HepG2 (cell line): Measurements from ENCODE around the gene SLF1.

Experiments used
- FOXJ3 ChIP-seq: sonication (generic); formaldehyde crosslinking; IDR thresholded peaks from 2 replicates; pipeline ENCODE4 v1.4.0; 2020; ENCODE audit warnings: missing genetic modification reagents, mild to moderate bottlenecking, borderline replicate concordance
- NAIF1 ChIP-seq: sonication (generic); formaldehyde crosslinking; IDR thresholded peaks from 2 replicates; pipeline ENCODE4 v1.5.0; 2020; ENCODE audit warnings: mild to moderate bottlenecking, missing genetic modification reagents, borderline replicate concordance
- NFIC ChIP-seq: IDR thresholded peaks from 2 replicates; pipeline ENCODE4 v1.6.1; 2012; ENCODE audit warnings: mild to moderate bottlenecking, low read length, inconsistent platforms
- PHF20 ChIP-seq: sonication (generic); formaldehyde crosslinking; IDR thresholded peaks from 2 replicates; pipeline ENCODE4 v1.5.0; 2020; ENCODE audit warnings: mild to moderate bottlenecking, missing genetic modification reagents
- POLR2AphosphoS5 ChIP-seq: IDR thresholded peaks from 2 replicates; pipeline ENCODE4 v1.6.1; 2012; ENCODE audit warnings: low read depth, low read length
- ZNF138 ChIP-seq: sonication (generic); formaldehyde crosslinking; IDR thresholded peaks from 2 replicates; pipeline ENCODE4 v1.5.0; 2020; ENCODE audit warnings: mild to moderate bottlenecking, low read depth, missing genetic modification reagents

GRCh38 chr5:94746731-94747124 is 128.3 kb downstream of the SLF1 start:
- no peak for TF ChIP-seq NFIC
- no peak for TF ChIP-seq ZNF138 (CRISPR knock-in tag)
- TF ChIP-seq POLR2AphosphoS5, result no peak
- TF ChIP-seq NAIF1 (CRISPR knock-in tag), result no peak
- no peak for TF ChIP-seq PHF20 (CRISPR knock-in tag)
- TF ChIP-seq FOXJ3, result no peak
